ENCODE data around the gene ASB18. TPM values are rescaled to one million over a fixed set of nuclear protein-coding genes. Genes with fewer than 3 reads are reported as not detected.

The ASB18 gene
- total and polyA plus RNA-seq, 2 donors from 2014 or later = not detected

- no peak overlapping the region for H3K9ac ChIP-seq (ENCODE audit: low read length in 3 of 3)
- H3K36me3 ChIP-seq (ENCODE audit: control insufficient read depth in 2 of 3, insufficient read depth in 3 of 3, low read length in 3 of 3) = no peaks in the 10 kb centered on the region
- no peaks in the 10 kb centered on the region for H3K9me3 ChIP-seq (ENCODE audit: control insufficient read depth in 2 of 3, insufficient read depth in 1 of 3, low read length in 3 of 3)
- no peak overlapping the region for H3K27ac ChIP-seq (ENCODE audit: low read depth in 2 of 2, low read length in 2 of 2)
- H3K27me3 ChIP-seq (ENCODE audit: control insufficient read depth, insufficient read depth, low read length) = peaks cover 31% of the 10 kb centered on the region
- TF ChIP-seq, protein P1, sequence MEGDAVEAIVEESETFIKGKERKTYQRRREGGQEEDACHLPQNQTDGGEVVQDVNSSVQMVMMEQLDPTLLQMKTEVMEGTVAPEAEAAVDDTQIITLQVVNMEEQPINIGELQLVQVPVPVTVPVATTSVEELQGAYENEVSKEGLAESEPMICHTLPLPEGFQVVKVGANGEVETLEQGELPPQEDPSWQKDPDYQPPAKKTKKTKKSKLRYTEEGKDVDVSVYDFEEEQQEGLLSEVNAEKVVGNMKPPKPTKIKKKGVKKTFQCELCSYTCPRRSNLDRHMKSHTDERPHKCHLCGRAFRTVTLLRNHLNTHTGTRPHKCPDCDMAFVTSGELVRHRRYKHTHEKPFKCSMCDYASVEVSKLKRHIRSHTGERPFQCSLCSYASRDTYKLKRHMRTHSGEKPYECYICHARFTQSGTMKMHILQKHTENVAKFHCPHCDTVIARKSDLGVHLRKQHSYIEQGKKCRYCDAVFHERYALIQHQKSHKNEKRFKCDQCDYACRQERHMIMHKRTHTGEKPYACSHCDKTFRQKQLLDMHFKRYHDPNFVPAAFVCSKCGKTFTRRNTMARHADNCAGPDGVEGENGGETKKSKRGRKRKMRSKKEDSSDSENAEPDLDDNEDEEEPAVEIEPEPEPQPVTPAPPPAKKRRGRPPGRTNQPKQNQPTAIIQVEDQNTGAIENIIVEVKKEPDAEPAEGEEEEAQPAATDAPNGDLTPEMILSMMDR (IDR thresholded peaks at IDR 0.05; ENCODE audit: borderline replicate concordance, extremely low read depth, insufficient read depth) = no peak
- FAIRE-seq (no peak), DNase-seq (peak; percentile 62 to 77 (median 68))
- peaks cover 0 to 7% (median 0%) of the 10 kb centered on the region in 3 donors for H3K4me1 ChIP-seq (ENCODE audit: control insufficient read depth in 2 of 3, insufficient read depth in 2 of 3, low read depth in 1 of 3, low read length in 3 of 3)
- no peak overlapping the region for H3K4me3 ChIP-seq (ENCODE audit: low read length in 3 of 3)
- intact Hi-C loops (cut with DNase I) = no loop called here
Observed at GRCh38 chr2:236164201-236164924, 99.8 kb downstream of the ASB18 start.

GRCh38 chr2:236163471-236164200, 100.6 kb downstream of the ASB18 start:
- DNase-seq = no peak
- Histone ChIP-seq H3K27me3 (ENCODE audit: control insufficient read depth, insufficient read depth, low read length) (peaks cover 26% of the 10 kb centered on the region), H3K4me3 (ENCODE audit: low read length in 3 of 3) (no peak overlapping the region), H3K27ac (ENCODE audit: low read depth in 2 of 2, low read length in 2 of 2) (no peak overlapping the region), H3K9me3 (ENCODE audit: control insufficient read depth in 2 of 3, insufficient read depth in 1 of 3, low read length in 3 of 3) (no peaks in the 10 kb centered on the region), H3K9ac (ENCODE audit: low read length in 3 of 3) (no peak overlapping the region), H3K4me1 (ENCODE audit: control insufficient read depth in 2 of 3, insufficient read depth in 2 of 3, low read depth in 1 of 3, low read length in 3 of 3) (peaks cover 0 to 7% (median 0%) of the 10 kb centered on the region in 3 donors), H3K36me3 (ENCODE audit: control insufficient read depth in 2 of 3, insufficient read depth in 3 of 3, low read length in 3 of 3) (no peaks in the 10 kb centered on the region)
- no peak for FAIRE-seq
- TF ChIP-seq, protein P1 (IDR thresholded peaks at IDR 0.05; ENCODE audit: borderline replicate concordance, extremely low read depth, insufficient read depth) = no peak
- intact Hi-C loops (cut with DNase I) = no loop called here

GRCh38 chr2:236162882-236163470, 101.2 kb downstream of the ASB18 start:
- DNase-seq (peak in 1 of 5 donors; percentile 60), FAIRE-seq (no peak)
- peaks cover 32% of the 10 kb centered on the region for H3K27me3 ChIP-seq (ENCODE audit: control insufficient read depth, insufficient read depth, low read length)
- peaks cover 0 to 7% (median 0%) of the 10 kb centered on the region in 3 donors for H3K4me1 ChIP-seq (ENCODE audit: control insufficient read depth in 2 of 3, insufficient read depth in 2 of 3, low read depth in 1 of 3, low read length in 3 of 3)
- no peaks in the 10 kb centered on the region for H3K36me3 ChIP-seq (ENCODE audit: control insufficient read depth in 2 of 3, insufficient read depth in 3 of 3, low read length in 3 of 3)
- H3K27ac ChIP-seq (ENCODE audit: low read depth in 2 of 2, low read length in 2 of 2) = no peak overlapping the region
- H3K9ac ChIP-seq (ENCODE audit: low read length in 3 of 3) = no peak overlapping the region
- intact Hi-C loops (cut with DNase I) = no loop called here
- TF ChIP-seq, protein P1 (IDR thresholded peaks at IDR 0.05; ENCODE audit: borderline replicate concordance, extremely low read depth, insufficient read depth) = no peak
- no peaks in the 10 kb centered on the region for H3K9me3 ChIP-seq (ENCODE audit: control insufficient read depth in 2 of 3, insufficient read depth in 1 of 3, low read length in 3 of 3)
- H3K4me3 ChIP-seq (ENCODE audit: low read length in 3 of 3) = no peak overlapping the region

Data from kidney (tissue), 14 donors.